ENCODE data around the gene SNCG.
"Not testable (repeated sequence)": the region's sequence is repeated elsewhere in the genome, so short reads cannot be mapped to it uniquely, and the experiment has no call there.

Gene SNCG

GRCh38 chr10:86951184-86951761 is 7.1 kb upstream of the SNCG start:
- CTCF ChIA-PET = interaction anchor here (1.1 kb wide), 1 partner anchor 10 kb away, joined by 3 read pairs; no protein-coding TSS in a partner anchor
- Histone ChIP-seq H3K4me3 (ENCODE audit: control insufficient read depth in 1 of 7, extremely low read depth in 1 of 7, insufficient read depth in 4 of 7, low read depth in 2 of 7, low read length in 6 of 7) (no peak overlapping the region), H3K27me3 (replicated peaks in 2 of 5; ENCODE audit: control insufficient read depth in 4 of 5, insufficient read depth in 5 of 5, low read length in 4 of 5) (no peaks in the 10 kb centered on the region), H3K4me1 (ENCODE audit: control extremely low read depth in 1 of 4, control insufficient read depth in 4 of 4, insufficient read depth in 4 of 4, low read length in 3 of 4) (peaks cover 0 to 9% (median 5%) of the 10 kb centered on the region in 4 experiments), H3K9me3 (ENCODE audit: control extremely low read depth in 1 of 5, control insufficient read depth in 4 of 5, insufficient read depth in 2 of 5, low read depth in 1 of 5, low read length in 4 of 5) (peaks cover 0 to 14% (median 4%) of the 10 kb centered on the region in 5 experiments), H3K36me3 (ENCODE audit: control insufficient read depth in 4 of 4, insufficient read depth in 4 of 4, low read length in 3 of 4) (no peaks in the 10 kb centered on the region), H3K27ac (ENCODE audit: insufficient read depth in 1 of 2, low read depth in 1 of 2, low read length in 2 of 2, poor library complexity in 1 of 2, severe bottlenecking in 2 of 2) (no peak overlapping the region)
- POLR2A ChIA-PET = no interaction called here
- DNase-seq = no peak

- H3K27ac ChIP-seq (ENCODE audit: insufficient read depth in 1 of 2, low read depth in 1 of 2, low read length in 2 of 2, poor library complexity in 1 of 2, severe bottlenecking in 2 of 2) = no peak overlapping the region
- WGBS (ENCODE audit: insufficient coverage) = 97% methylated on average over 5 of the region's 7 CpGs
- no peak overlapping the region for H3K4me3 ChIP-seq (ENCODE audit: control insufficient read depth in 1 of 7, extremely low read depth in 1 of 7, insufficient read depth in 4 of 7, low read depth in 2 of 7, low read length in 6 of 7)
- POLR2A ChIA-PET = no interaction called here
- H3K9me3 ChIP-seq (ENCODE audit: control extremely low read depth in 1 of 5, control insufficient read depth in 4 of 5, insufficient read depth in 2 of 5, low read depth in 1 of 5, low read length in 4 of 5) = peaks cover 0 to 14% (median 4%) of the 10 kb centered on the region in 5 experiments
- no peak for DNase-seq
- peaks cover 0 to 10% (median 5%) of the 10 kb centered on the region in 4 experiments for H3K4me1 ChIP-seq (ENCODE audit: control extremely low read depth in 1 of 4, control insufficient read depth in 4 of 4, insufficient read depth in 4 of 4, low read length in 3 of 4)
- no peaks in the 10 kb centered on the region for H3K36me3 ChIP-seq (ENCODE audit: control insufficient read depth in 4 of 4, insufficient read depth in 4 of 4, low read length in 3 of 4)
- CTCF ChIA-PET = no interaction called here
- H3K27me3 ChIP-seq (replicated peaks in 2 of 5; ENCODE audit: control insufficient read depth in 4 of 5, insufficient read depth in 5 of 5, low read length in 4 of 5) = no peaks in the 10 kb centered on the region
Observed at GRCh38 chr10:86952106-86952505, 6.3 kb upstream of the SNCG start.

- CTCF ChIA-PET; H3K36me3 ChIP-seq (ENCODE audit: control insufficient read depth in 4 of 4, insufficient read depth in 4 of 4, low read length in 3 of 4); H3K4me3 ChIP-seq (ENCODE audit: control insufficient read depth in 1 of 7, extremely low read depth in 1 of 7, insufficient read depth in 4 of 7, low read depth in 2 of 7, low read length in 6 of 7); POLR2A ChIA-PET; H3K27me3 ChIP-seq (replicated peaks in 2 of 5; ENCODE audit: control insufficient read depth in 4 of 5, insufficient read depth in 5 of 5, low read length in 4 of 5); H3K27ac ChIP-seq (ENCODE audit: insufficient read depth in 1 of 2, low read depth in 1 of 2, low read length in 2 of 2, poor library complexity in 1 of 2, severe bottlenecking in 2 of 2): not testable (repeated sequence)
- peaks cover 0 to 14% (median 4%) of the 10 kb centered on the region in 5 experiments for H3K9me3 ChIP-seq (ENCODE audit: control extremely low read depth in 1 of 5, control insufficient read depth in 4 of 5, insufficient read depth in 2 of 5, low read depth in 1 of 5, low read length in 4 of 5)
- peak in 1 of 3 donors; percentile 22 for DNase-seq
- peaks cover 0 to 12% (median 6%) of the 10 kb centered on the region in 4 experiments for H3K4me1 ChIP-seq (ENCODE audit: control extremely low read depth in 1 of 4, control insufficient read depth in 4 of 4, insufficient read depth in 4 of 4, low read length in 3 of 4)
- WGBS (ENCODE audit: insufficient coverage) = 98% methylated on average over 9 of the region's 10 CpGs
Observed at GRCh38 chr10:86952697-86953096, 5.7 kb upstream of the SNCG start.

DNA sequence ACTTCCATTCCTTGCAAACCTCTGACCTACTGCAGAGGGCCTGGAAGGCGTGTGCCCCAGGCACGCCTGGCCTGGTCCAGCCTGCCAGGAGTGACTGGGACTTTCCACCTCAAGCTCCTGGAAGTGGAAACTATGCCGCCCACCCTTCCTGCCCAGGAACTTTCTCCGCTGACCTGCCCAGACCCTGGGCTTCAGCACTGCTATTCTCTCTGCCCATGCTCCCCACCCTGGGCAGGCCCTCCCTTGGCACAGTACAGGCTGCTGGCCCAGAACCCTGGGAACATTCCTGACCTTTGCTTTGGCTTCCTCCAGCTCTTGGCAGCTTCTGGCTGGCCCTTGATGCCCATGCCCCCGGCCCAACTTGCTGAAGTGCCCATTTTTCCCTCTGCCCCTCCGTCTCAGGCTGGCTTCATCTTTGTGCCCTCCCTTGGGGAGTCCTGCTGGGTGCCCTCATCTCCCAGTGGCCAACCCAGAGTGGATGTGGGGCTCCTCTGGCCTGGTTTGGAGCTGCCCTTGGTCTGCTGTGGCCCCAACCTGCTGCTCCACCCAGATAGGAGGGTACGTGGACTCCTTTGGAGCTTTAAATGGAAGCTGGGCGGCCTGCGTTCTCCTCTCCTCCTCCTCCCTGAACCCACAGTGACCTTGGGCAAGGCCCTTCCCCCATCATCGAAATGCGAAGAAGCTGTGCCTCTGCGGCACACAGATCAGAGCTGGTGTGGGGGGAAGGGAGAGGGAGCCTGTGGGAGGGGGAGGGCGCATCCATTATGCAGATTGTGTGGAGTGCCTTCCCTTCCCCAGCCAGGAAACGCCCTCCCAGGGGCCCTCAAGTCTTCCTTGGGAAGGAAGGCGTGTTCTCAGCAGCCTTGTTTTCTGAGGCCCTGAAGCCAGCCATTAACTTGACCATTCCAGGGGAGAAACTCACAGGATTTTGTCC is 4.4 kb upstream of the SNCG start:
- Histone ChIP-seq H3K27me3 (replicated peaks in 2 of 5; ENCODE audit: control insufficient read depth in 4 of 5, insufficient read depth in 5 of 5, low read length in 4 of 5) (no peaks in the 10 kb centered on the region), H3K27ac (ENCODE audit: insufficient read depth in 1 of 2, low read depth in 1 of 2, low read length in 2 of 2, poor library complexity in 1 of 2, severe bottlenecking in 2 of 2) (no peak overlapping the region), H3K4me3 (ENCODE audit: control insufficient read depth in 1 of 7, extremely low read depth in 1 of 7, insufficient read depth in 4 of 7, low read depth in 2 of 7, low read length in 6 of 7) (no peak overlapping the region), H3K36me3 (ENCODE audit: control insufficient read depth in 4 of 4, insufficient read depth in 4 of 4, low read length in 3 of 4) (no peaks in the 10 kb centered on the region), H3K9me3 (ENCODE audit: control extremely low read depth in 1 of 5, control insufficient read depth in 4 of 5, insufficient read depth in 2 of 5, low read depth in 1 of 5, low read length in 4 of 5) (peaks cover 0 to 14% (median 4%) of the 10 kb centered on the region in 5 experiments), H3K4me1 (ENCODE audit: control extremely low read depth in 1 of 4, control insufficient read depth in 4 of 4, insufficient read depth in 4 of 4, low read length in 3 of 4) (peaks cover 0 to 19% (median 10%) of the 10 kb centered on the region in 4 experiments)
- WGBS (ENCODE audit: insufficient coverage) = 95% methylated on average over 10 of the region's 15 CpGs
- ChIA-PET POLR2A (no interaction called here), CTCF (interaction anchor here (1.3 to 2.2 kb wide), 3 partner anchors 11 to 13 kb away, joined by 4 to 7 read pairs (median 6); no protein-coding TSS in a partner anchor)
- no peak for DNase-seq

GRCh38 chr10:86954681-86955500 is 3.5 kb upstream of the SNCG start:
- Histone ChIP-seq H3K27ac (ENCODE audit: insufficient read depth in 1 of 2, low read depth in 1 of 2, low read length in 2 of 2, poor library complexity in 1 of 2, severe bottlenecking in 2 of 2) (no peak overlapping the region), H3K9me3 (ENCODE audit: control extremely low read depth in 1 of 5, control insufficient read depth in 4 of 5, insufficient read depth in 2 of 5, low read depth in 1 of 5, low read length in 4 of 5) (peaks cover 0 to 14% (median 4%) of the 10 kb centered on the region in 5 experiments), H3K4me3 (ENCODE audit: control insufficient read depth in 1 of 7, extremely low read depth in 1 of 7, insufficient read depth in 4 of 7, low read depth in 2 of 7, low read length in 6 of 7) (no peak overlapping the region), H3K27me3 (replicated peaks in 2 of 5; ENCODE audit: control insufficient read depth in 4 of 5, insufficient read depth in 5 of 5, low read length in 4 of 5) (peaks cover 0 to under 1% (median 0%) of the 10 kb centered on the region in 5 experiments), H3K4me1 (ENCODE audit: control extremely low read depth in 1 of 4, control insufficient read depth in 4 of 4, insufficient read depth in 4 of 4, low read length in 3 of 4) (peaks cover 0 to 25% (median 12%) of the 10 kb centered on the region in 4 experiments), H3K36me3 (ENCODE audit: control insufficient read depth in 4 of 4, insufficient read depth in 4 of 4, low read length in 3 of 4) (no peaks in the 10 kb centered on the region)
- CTCF ChIA-PET = interaction anchor here (1.2 to 2.2 kb wide), 4 partner anchors 12 to 15 kb away, joined by 4 to 7 read pairs (median 6); no protein-coding TSS in a partner anchor
- 92% methylated on average over 12 of the region's 13 CpGs for WGBS (ENCODE audit: insufficient coverage)
- no peak for DNase-seq
- POLR2A ChIA-PET = no interaction called here

DNA sequence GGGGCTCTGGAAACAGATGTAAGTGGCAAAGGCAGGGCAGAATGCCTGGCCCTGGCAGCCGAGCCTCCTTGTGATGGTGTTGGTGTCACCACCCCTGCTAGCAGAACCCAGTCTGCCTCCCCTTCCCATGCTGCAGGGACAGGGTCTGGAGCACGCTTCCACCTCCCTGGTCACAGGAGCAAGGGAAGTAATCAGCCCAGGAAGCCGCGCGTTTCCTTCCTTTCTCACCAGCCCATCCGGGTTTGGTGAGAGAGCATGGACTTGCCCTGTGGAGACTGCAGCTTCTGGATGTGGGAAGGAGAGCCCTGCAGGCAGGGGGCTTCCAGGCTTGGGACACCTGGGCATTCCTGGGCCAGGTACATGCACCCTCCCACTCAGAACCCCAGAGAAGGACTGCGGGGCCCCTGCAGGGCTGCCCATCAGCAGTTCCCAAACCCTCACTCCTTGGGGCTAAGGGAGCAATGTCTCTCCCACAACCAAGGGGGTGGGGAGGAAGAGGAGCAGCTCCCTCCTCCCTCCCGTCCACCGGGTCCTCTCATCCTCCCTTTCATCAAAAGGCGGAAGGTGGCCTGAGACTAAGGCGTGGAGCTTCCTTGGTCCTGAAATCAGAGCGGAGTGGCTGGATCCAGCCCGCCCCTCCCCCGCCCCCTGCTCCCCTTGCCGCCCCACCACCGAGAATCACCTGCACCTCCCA is 2.8 kb upstream of the SNCG start:
- 20% methylated on average over 7 of the region's 16 CpGs for WGBS (ENCODE audit: insufficient coverage)
- H3K27ac ChIP-seq (ENCODE audit: insufficient read depth in 1 of 2, low read depth in 1 of 2, low read length in 2 of 2, poor library complexity in 1 of 2, severe bottlenecking in 2 of 2) = no peak overlapping the region

More for the DNA sequence above, 2.8 kb upstream of the SNCG start:
- peaks cover 0 to 14% (median 4%) of the 10 kb centered on the region in 5 experiments for H3K9me3 ChIP-seq (ENCODE audit: control extremely low read depth in 1 of 5, control insufficient read depth in 4 of 5, insufficient read depth in 2 of 5, low read depth in 1 of 5, low read length in 4 of 5)
- POLR2A ChIA-PET = no interaction called here
- H3K27me3 ChIP-seq (replicated peaks in 2 of 5; ENCODE audit: control insufficient read depth in 4 of 5, insufficient read depth in 5 of 5, low read length in 4 of 5) = peaks cover 0 to 2% (median 0%) of the 10 kb centered on the region in 5 experiments
- H3K4me3 ChIP-seq (ENCODE audit: control insufficient read depth in 1 of 7, extremely low read depth in 1 of 7, insufficient read depth in 4 of 7, low read depth in 2 of 7, low read length in 6 of 7) = no peak overlapping the region
- no peak for DNase-seq
- H3K4me1 ChIP-seq (ENCODE audit: control extremely low read depth in 1 of 4, control insufficient read depth in 4 of 4, insufficient read depth in 4 of 4, low read length in 3 of 4) = peaks cover 0 to 25% (median 12%) of the 10 kb centered on the region in 4 experiments
- CTCF ChIA-PET = interaction anchor here (1.2 to 2.2 kb wide), 2 partner anchors 11 to 14 kb away, joined by 5 to 7 read pairs; no protein-coding TSS in a partner anchor
- no peaks in the 10 kb centered on the region for H3K36me3 ChIP-seq (ENCODE audit: control insufficient read depth in 4 of 4, insufficient read depth in 4 of 4, low read length in 3 of 4)
